ENCODE measurements around the gene RTP1.

RTP1 gene

DNA sequence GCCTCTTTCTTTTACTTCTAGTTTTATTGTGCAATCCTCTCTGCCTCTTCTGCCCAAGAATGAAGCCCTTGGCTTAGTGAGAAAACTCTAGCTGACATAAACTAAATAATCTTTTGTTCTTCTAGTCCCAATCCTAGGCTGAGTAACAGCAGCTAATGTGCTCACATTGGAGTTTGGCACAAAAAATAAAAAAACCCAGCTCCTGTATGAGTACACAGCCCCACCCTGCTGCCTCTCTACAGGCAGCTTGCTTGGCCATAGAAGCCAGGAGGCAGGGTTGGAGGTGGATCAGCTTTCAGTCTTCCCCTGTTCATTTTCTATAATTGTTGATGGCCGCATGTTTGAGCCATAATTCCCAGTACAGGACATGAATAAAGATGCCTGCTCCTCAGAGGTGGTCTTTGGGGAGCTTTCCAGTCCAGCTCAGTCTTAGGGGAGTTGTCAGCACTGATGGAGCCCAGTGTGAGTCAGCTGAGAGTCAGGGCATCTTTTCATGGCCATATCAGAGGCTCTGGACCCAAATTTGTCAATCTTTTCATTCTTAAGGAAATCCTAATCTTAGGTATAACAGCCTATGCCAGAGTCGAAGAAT lies 46.7 kb downstream of the RTP1 start:
- no peak for DNase-seq

DNA sequence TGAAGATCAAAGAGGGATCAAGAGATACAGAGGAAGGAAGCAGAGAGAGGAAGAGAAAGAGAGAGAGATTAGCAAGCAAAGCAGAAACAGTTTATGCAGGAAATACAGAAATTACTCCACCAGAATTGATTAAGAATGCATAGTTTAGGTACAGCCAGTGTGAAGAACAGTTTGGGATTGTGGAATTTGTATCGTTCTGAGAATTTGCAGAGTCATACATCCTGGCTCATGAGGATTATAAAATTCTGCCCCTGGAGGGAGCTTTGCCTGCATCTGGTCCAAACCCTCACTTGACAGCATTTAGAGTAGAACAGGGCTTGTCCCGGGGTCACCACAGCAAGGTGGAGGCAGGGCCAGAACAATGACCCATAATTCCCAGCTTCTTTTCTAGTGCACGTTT lies 50.1 kb downstream of the RTP1 start:
- no peak for DNase-seq

Measured in NCI-H1417 treated with DMSO at 0.1 percent for 48 hours (cell line).